CD14-positive monocyte (primary cell): ENCODE measurements around the gene FUZ. TPM values are rescaled to one million over a fixed set of nuclear protein-coding genes. Genes with fewer than 3 reads are reported as not detected.

Experiments
- DNase-seq, 3 donors: peaks; one replicate each; pipeline ENCODE4 v3.0.0-alpha.2; 2011 to 2022
- H2AFZ ChIP-seq: 2 replicates; pipeline ENCODE4 v1.6.0; 2012; ENCODE audit warnings: mild to moderate bottlenecking, low read depth, low read length, inconsistent platforms; ENCODE audit not compliant: insufficient read depth, poor library complexity, severe bottlenecking
- H3K27ac ChIP-seq, 2 donors: 1 replicate in 1 of 2; 2 replicates in 1 of 2; pipeline ENCODE4 v1.5.1; 2012 to 2013; ENCODE audit warnings: low read length in 2 of 2, control low read depth in 1 of 2, inconsistent platforms in 1 of 2, low read depth in 1 of 2, mild to moderate bottlenecking in 1 of 2
- H3K27me3 ChIP-seq, 2 donors: one replicate each; pipeline versions ENCODE4 v1.6.0 to v1.6.1; 2011 to 2013; ENCODE audit warnings: low read length in 2 of 2; ENCODE audit not compliant: control insufficient read depth in 2 of 2, insufficient read depth in 2 of 2
- H3K36me3 ChIP-seq, 2 donors: replicated peaks in 1 of 2; 1 replicate in 1 of 2; 2 replicates in 1 of 2; pipeline versions ENCODE4 v1.5.1 to v1.6.1; 2012 to 2013; ENCODE audit warnings: low read length in 2 of 2, control low read depth in 1 of 2, inconsistent platforms in 1 of 2, mild to moderate bottlenecking in 1 of 2; ENCODE audit not compliant: insufficient read depth in 2 of 2, control insufficient read depth in 1 of 2
- H3K4me1 ChIP-seq, 2 donors: 1 replicate in 1 of 2; 2 replicates in 1 of 2; pipeline versions ENCODE4 v1.5.1 to v1.6.1; 2012 to 2013; ENCODE audit warnings: low read length in 2 of 2, control low read depth in 1 of 2, inconsistent platforms in 1 of 2, mild to moderate bottlenecking in 1 of 2, moderate library complexity in 1 of 2; ENCODE audit not compliant: insufficient read depth in 2 of 2, control insufficient read depth in 1 of 2
- H3K4me2 ChIP-seq: replicated peaks from 2 replicates; pipeline ENCODE3; 2012; ENCODE audit warnings: low read length, moderate library complexity, mild to moderate bottlenecking; ENCODE audit not compliant: poor library complexity, severe bottlenecking; ENCODE audit errors: extremely low read depth
- H3K4me3 ChIP-seq, 3 experiments: fragments of 200-600 bp in 1 of 3; sonication (generic) in 1 of 3; replicated peaks in 1 of 3; 1 replicate in 2 of 3; 2 replicates in 1 of 3; pipeline ENCODE4 v1.5.1; 2011 to 2013; ENCODE audit warnings: low read length in 3 of 3, mild to moderate bottlenecking in 3 of 3, control low read depth in 2 of 3, low read depth in 2 of 3, inconsistent platforms in 1 of 3, moderate library complexity in 1 of 3
- H3K79me2 ChIP-seq: 2 replicates; pipeline ENCODE4 v1.6.0; 2012; ENCODE audit warnings: mild to moderate bottlenecking, control low read depth, inconsistent platforms, low read length, moderate library complexity; ENCODE audit not compliant: insufficient read depth
- H3K9ac ChIP-seq: 2 replicates; pipeline ENCODE4 v1.6.0; 2017; ENCODE audit warnings: low read length, mild to moderate bottlenecking; ENCODE audit not compliant: insufficient read depth, poor library complexity, severe bottlenecking
- H3K9me3 ChIP-seq, 2 donors: replicated peaks in 1 of 2; 1 replicate in 1 of 2; 2 replicates in 1 of 2; pipeline versions ENCODE4 v1.5.1 to v1.6.1; 2012 to 2013; ENCODE audit warnings: low read length in 2 of 2, control low read depth in 1 of 2; ENCODE audit not compliant: control insufficient read depth in 1 of 2, insufficient read depth in 1 of 2
- H4K20me1 ChIP-seq: 2 replicates; pipeline ENCODE4 v1.6.0; 2012; ENCODE audit warnings: mild to moderate bottlenecking, low read length, control low read depth, moderate library complexity; ENCODE audit not compliant: insufficient read depth
- H3K27ac Mint-ChIP-seq, 7 donors: one replicate each; pipeline ENCODE4 v1.8.0; 2020; ENCODE audit warnings: mild to moderate bottlenecking in 7 of 7, mixed read lengths in 7 of 7, moderate library complexity in 6 of 7, inconsistent platforms in 2 of 7
- H3K27me3 Mint-ChIP-seq, 3 donors: one replicate each; pipeline ENCODE4 v1.8.0; 2021 to 2022; ENCODE audit warnings: low read depth in 3 of 3, mild to moderate bottlenecking in 3 of 3, mixed read lengths in 3 of 3, moderate library complexity in 3 of 3, inconsistent platforms in 1 of 3
- H3K36me3 Mint-ChIP-seq, 2 donors: one replicate each; pipeline ENCODE4 v1.8.0; 2020; ENCODE audit warnings: mixed read lengths in 2 of 2, inconsistent platforms in 1 of 2, mild to moderate bottlenecking in 1 of 2
- H3K4me1 Mint-ChIP-seq: one replicate; pipeline ENCODE4 v1.8.0; 2020; ENCODE audit warnings: mild to moderate bottlenecking, mixed read lengths
- H3K4me3 Mint-ChIP-seq, 2 donors: one replicate each; pipeline ENCODE4 v1.8.0; 2020; ENCODE audit warnings: mild to moderate bottlenecking in 2 of 2, mixed read lengths in 2 of 2, moderate library complexity in 1 of 2
- H3K9me3 Mint-ChIP-seq, 7 donors: one replicate each; pipeline ENCODE4 v1.8.0; 2020 to 2022; ENCODE audit warnings: mixed read lengths in 7 of 7, mild to moderate bottlenecking in 6 of 7, moderate library complexity in 6 of 7, inconsistent platforms in 2 of 7
- CTCF ChIP-seq: fragments of 200-600 bp; IDR thresholded peaks from one replicate; pipeline ENCODE4 v1.8.0; 2022; ENCODE audit warnings: antibody characterized with exemption, mild to moderate bottlenecking
- WGBS: methylation state at CpG from one replicate; pipeline ENCODE4 v1.1.5; 2013; ENCODE audit warnings: missing lambda C conversion rate; ENCODE audit not compliant: insufficient coverage; 5-methylcytosine and 5-hydroxymethylcytosine counted together
- intact Hi-C, 2 donors: fragments of 100-400 bp; cut with micrococcal nuclease; formaldehyde crosslinking; loops; one replicate each; pipeline versions ENCODE4 v1.15.0 to v1.15.1; 2023
- polyA plus RNA-seq, 3 donors: library from polyadenylated mRNA; depleted of rRNA in 1 of 3; unstranded in 2 of 3; stranded (reverse) in 1 of 3; fragments of 300-500 nt in 2 of 3; fragments of >200 nt in 1 of 3; fragmentation: Illumina TruSeq in 2 of 3; gene quantifications; 1 replicate in 2 of 3; 2 replicates in 1 of 3; pipeline ENCODE4 v1.2.3, GENCODE V29; 2012 to 2021

FUZ gene
- polyA plus RNA-seq, 3 donors: 5.3 to 16.7 (median 5.3) TPM

- Mint-ChIP-seq H3K27me3 (no peaks in the 10 kb centered on the region), H3K36me3 (peaks cover 40 to 57% of the 10 kb centered on the region in 2 donors), H3K27ac (peak overlapping the region; percentile 87 to 99 (median 97)), H3K4me1 (peaks cover 49% of the 10 kb centered on the region), H3K4me3 (peak overlapping the region; percentile 73 to 90), H3K9me3 (peaks cover 0 to 5% (median 0%) of the 10 kb centered on the region in 7 donors)
- Histone ChIP-seq H3K27ac (peak overlapping the region; percentile 73 to 91), H3K4me3 (peak overlapping the region; percentile 39 to 69 (median 45)), H2AFZ (peak overlapping the region; percentile 30), H3K36me3 (peaks cover 33 to 43% of the 10 kb centered on the region in 2 donors), H3K9ac (peak overlapping the region; percentile 66), H3K4me2 (peak overlapping the region; percentile 71), H3K79me2 (peaks cover 72% of the 10 kb centered on the region), H3K27me3 (no peaks in the 10 kb centered on the region), H3K9me3 (no peaks in the 10 kb centered on the region), H3K4me1 (peaks cover 42 to 45% of the 10 kb centered on the region in 2 donors), H4K20me1 (peaks cover 14% of the 10 kb centered on the region)
- no peak for DNase-seq
- TF ChIP-seq CTCF: no peak
- intact Hi-C loops: no loop called here
- WGBS: 91% methylated on average over 8 of the region's 8 CpGs
Observed at GRCh38 chr19:49780861-49781260, 32.2 kb downstream of the FUZ start.

GRCh38 chr19:49779731-49780555, 33.1 kb downstream of the FUZ start:
- peak overlapping the region; percentile 73 to 91 for H3K27ac ChIP-seq
- intact Hi-C loops: no loop called here
- Mint-ChIP-seq H3K36me3 (peaks cover 34 to 53% of the 10 kb centered on the region in 2 donors), H3K4me1 (peaks cover 49% of the 10 kb centered on the region), H3K9me3 (peaks cover 0 to 5% (median 0%) of the 10 kb centered on the region in 7 donors), H3K4me3 (peak overlapping the region; percentile 73 to 90), H3K27me3 (no peaks in the 10 kb centered on the region), H3K27ac (peak overlapping the region; percentile 87 to 99 (median 97))
- peaks cover 76% of the 10 kb centered on the region for H3K79me2 ChIP-seq
- 21% methylated on average over 9 of the region's 11 CpGs for WGBS
- peak; percentile 62 to 71 (median 64) for DNase-seq
- H4K20me1 ChIP-seq: peaks cover 14% of the 10 kb centered on the region
- H3K36me3 ChIP-seq: peaks cover 30 to 40% of the 10 kb centered on the region in 2 donors
- TF ChIP-seq CTCF: no peak
- H3K4me3 ChIP-seq: peak overlapping the region in 2 of 3 experiments; percentile 39 to 69
- peak overlapping the region; percentile 58 for H2AFZ ChIP-seq
- H3K27me3 ChIP-seq: no peaks in the 10 kb centered on the region
- peaks cover 42 to 45% of the 10 kb centered on the region in 2 donors for H3K4me1 ChIP-seq
- peak overlapping the region; percentile 66 for H3K9ac ChIP-seq
- H3K9me3 ChIP-seq: no peaks in the 10 kb centered on the region
- peak overlapping the region; percentile 71 for H3K4me2 ChIP-seq
